Activated T-cell treated with anti-CD3 and anti-CD28 coated beads, Interleukin-2, amount 50 U/mL, for 4 hours (primary cell): Measurements from ENCODE around the gene TMC2. TPM values are rescaled to one million over a fixed set of nuclear protein-coding genes. Genes with fewer than 3 reads are reported as not detected.

Source experiments
- ATAC-seq, 2 donors: fragments of 200-7000 bp; cut with Tn5 transposase; one replicate each; pipeline ENCODE4 v1.10.0; 2021
- DNase-seq: peaks from one replicate; pipeline ENCODE4 v3.0.0-alpha.2; 2020
- H3K27me3 Mint-ChIP-seq: one replicate; pipeline ENCODE4 v1.8.0; 2021; ENCODE audit warnings: low read depth, mixed read lengths
- H3K36me3 Mint-ChIP-seq: one replicate; pipeline ENCODE4 v1.8.0; 2022; ENCODE audit warnings: mixed read lengths; ENCODE audit not compliant: insufficient read depth
- H3K4me1 Mint-ChIP-seq: one replicate; pipeline ENCODE4 v1.8.0; 2021; ENCODE audit warnings: low read depth, mixed read lengths
- H3K4me3 Mint-ChIP-seq: one replicate; pipeline ENCODE4 v1.8.0; 2021; ENCODE audit warnings: mild to moderate bottlenecking, moderate library complexity, mixed read lengths
- H3K9me3 Mint-ChIP-seq: one replicate; pipeline ENCODE4 v1.8.0; 2021; ENCODE audit warnings: mixed read lengths
- total RNA-seq, 3 donors: library from RNA; stranded (reverse); gene quantifications; one replicate each; pipeline ENCODE4 v1.2.1, GENCODE V29; 2021

The TMC2 gene
- total RNA-seq, 3 donors from 2014 or later, result not detected

- Mint-ChIP-seq H3K4me3 (peak overlapping the region; percentile 89), H3K4me1 (peaks cover 43% of the 10 kb centered on the region), H3K9me3 (no peaks in the 10 kb centered on the region), H3K36me3 (peaks cover 43% of the 10 kb centered on the region), H3K27me3 (no peaks in the 10 kb centered on the region)
- DNase-seq, result no peak
- ATAC-seq, result peak; percentile 47 to 53
Measured at GRCh38 chr20:2652724-2653555, 116.6 kb downstream of the TMC2 start.

- no peaks in the 10 kb centered on the region for H3K9me3 Mint-ChIP-seq
- ATAC-seq, result no peak
- no peaks in the 10 kb centered on the region for H3K27me3 Mint-ChIP-seq
- peak overlapping the region; percentile 89 for H3K4me3 Mint-ChIP-seq
- peaks cover 47% of the 10 kb centered on the region for H3K36me3 Mint-ChIP-seq
- DNase-seq, result no peak
- peaks cover 43% of the 10 kb centered on the region for H3K4me1 Mint-ChIP-seq
Measured at GRCh38 chr20:2653556-2654383, 117.4 kb downstream of the TMC2 start.

- no peak for DNase-seq
- H3K27me3 Mint-ChIP-seq, result no peaks in the 10 kb centered on the region
- peaks cover 43% of the 10 kb centered on the region for H3K4me1 Mint-ChIP-seq
- H3K9me3 Mint-ChIP-seq, result no peaks in the 10 kb centered on the region
- H3K36me3 Mint-ChIP-seq, result peaks cover 50% of the 10 kb centered on the region
- no peak for ATAC-seq
- H3K4me3 Mint-ChIP-seq, result peak overlapping the region; percentile 89
Measured at GRCh38 chr20:2654384-2654822, 118.0 kb downstream of the TMC2 start.

GRCh38 chr20:2654831-2655230 is 118.5 kb downstream of the TMC2 start:
- H3K9me3 Mint-ChIP-seq, result no peaks in the 10 kb centered on the region
- H3K4me1 Mint-ChIP-seq, result peaks cover 40% of the 10 kb centered on the region
- peak overlapping the region; percentile 89 for H3K4me3 Mint-ChIP-seq
- no peaks in the 10 kb centered on the region for H3K27me3 Mint-ChIP-seq
- DNase-seq (no peak), ATAC-seq (no peak)
- peaks cover 50% of the 10 kb centered on the region for H3K36me3 Mint-ChIP-seq

- Mint-ChIP-seq H3K4me3 (peak overlapping the region; percentile 89), H3K27me3 (no peaks in the 10 kb centered on the region), H3K9me3 (no peaks in the 10 kb centered on the region), H3K4me1 (peaks cover 35% of the 10 kb centered on the region), H3K36me3 (peaks cover 51% of the 10 kb centered on the region)
- no peak for ATAC-seq
- no peak for DNase-seq
Measured at GRCh38 chr20:2655331-2656116, 119.2 kb downstream of the TMC2 start.

- Mint-ChIP-seq H3K27me3 (no peaks in the 10 kb centered on the region), H3K36me3 (peaks cover 56% of the 10 kb centered on the region), H3K4me3 (peak overlapping the region; percentile 47), H3K4me1 (peaks cover 31% of the 10 kb centered on the region), H3K9me3 (no peaks in the 10 kb centered on the region)
- ATAC-seq (no peak), DNase-seq (no peak)
Measured at GRCh38 chr20:2656471-2657117, 120.2 kb downstream of the TMC2 start.

GRCh38 chr20:2657241-2657640 is 120.9 kb downstream of the TMC2 start:
- peaks cover 63% of the 10 kb centered on the region for H3K36me3 Mint-ChIP-seq
- no peak for ATAC-seq
- peak overlapping the region; percentile 42 for H3K4me3 Mint-ChIP-seq
- H3K9me3 Mint-ChIP-seq, result no peaks in the 10 kb centered on the region
- H3K4me1 Mint-ChIP-seq, result peaks cover 36% of the 10 kb centered on the region
- no peaks in the 10 kb centered on the region for H3K27me3 Mint-ChIP-seq
- no peak for DNase-seq

GRCh38 chr20:2657674-2658073 is 121.3 kb downstream of the TMC2 start:
- no peak for ATAC-seq
- H3K36me3 Mint-ChIP-seq, result peaks cover 64% of the 10 kb centered on the region

GRCh38 chr20:2658414-2659354 is 122.3 kb downstream of the TMC2 start:
- H3K4me3 Mint-ChIP-seq, result peak overlapping the region; percentile 1
- H3K27me3 Mint-ChIP-seq, result no peaks in the 10 kb centered on the region
- ATAC-seq (peak; percentile 50 to 52), DNase-seq (no peak)
- H3K9me3 Mint-ChIP-seq, result no peaks in the 10 kb centered on the region
- H3K4me1 Mint-ChIP-seq, result peaks cover 41% of the 10 kb centered on the region
- H3K36me3 Mint-ChIP-seq, result peaks cover 62% of the 10 kb centered on the region

More at GRCh38 chr20:2657674-2658073, 121.3 kb downstream of the TMC2 start:
- Mint-ChIP-seq H3K27me3 (no peaks in the 10 kb centered on the region), H3K4me1 (peaks cover 38% of the 10 kb centered on the region), H3K9me3 (no peaks in the 10 kb centered on the region), H3K4me3 (peak overlapping the region; percentile 42)
- DNase-seq, result no peak

- ATAC-seq (no peak), DNase-seq (no peak)
- Mint-ChIP-seq H3K36me3 (peaks cover 57% of the 10 kb centered on the region), H3K9me3 (peaks cover 3% of the 10 kb centered on the region), H3K4me1 (peaks cover 41% of the 10 kb centered on the region), H3K4me3 (no peak overlapping the region), H3K27me3 (no peaks in the 10 kb centered on the region)
Measured at GRCh38 chr20:2659547-2659946, 123.2 kb downstream of the TMC2 start.

GRCh38 chr20:2663364-2663886 is 127.1 kb downstream of the TMC2 start:
- no peak for ATAC-seq
- no peaks in the 10 kb centered on the region for H3K27me3 Mint-ChIP-seq
- H3K4me3 Mint-ChIP-seq, result peak overlapping the region; percentile 89
- DNase-seq, result no peak
- peaks cover 3% of the 10 kb centered on the region for H3K9me3 Mint-ChIP-seq
- H3K36me3 Mint-ChIP-seq, result peaks cover 23% of the 10 kb centered on the region
- peaks cover 20% of the 10 kb centered on the region for H3K4me1 Mint-ChIP-seq

- Mint-ChIP-seq H3K4me3 (peak within 1 kb of the TSS; percentile 89), H3K4me1 (peaks cover 20% of the 10 kb centered on the region), H3K9me3 (peaks cover 3% of the 10 kb centered on the region), H3K36me3 (peaks cover 17% of the 10 kb centered on the region), H3K27me3 (no peaks in the 10 kb centered on the region)
- DNase-seq (peak; percentile 84), ATAC-seq (peak; percentile 92 to 95)
Measured at GRCh38 chr20:2663887-2664719, 127.7 kb downstream of the TMC2 start, which contains the start of gene IDH3B. IDH3B (minus strand) TSS chr20:2664216; CDS start chr20:2664188, 28 bp downstream.
